ENCODE data around the gene TACC2. TPM values are rescaled to one million over a fixed set of nuclear protein-coding genes. Genes with fewer than 3 reads are reported as not detected.

Gene TACC2
- total RNA-seq, 2 experiments from 2014 or later = not detected

DNA sequence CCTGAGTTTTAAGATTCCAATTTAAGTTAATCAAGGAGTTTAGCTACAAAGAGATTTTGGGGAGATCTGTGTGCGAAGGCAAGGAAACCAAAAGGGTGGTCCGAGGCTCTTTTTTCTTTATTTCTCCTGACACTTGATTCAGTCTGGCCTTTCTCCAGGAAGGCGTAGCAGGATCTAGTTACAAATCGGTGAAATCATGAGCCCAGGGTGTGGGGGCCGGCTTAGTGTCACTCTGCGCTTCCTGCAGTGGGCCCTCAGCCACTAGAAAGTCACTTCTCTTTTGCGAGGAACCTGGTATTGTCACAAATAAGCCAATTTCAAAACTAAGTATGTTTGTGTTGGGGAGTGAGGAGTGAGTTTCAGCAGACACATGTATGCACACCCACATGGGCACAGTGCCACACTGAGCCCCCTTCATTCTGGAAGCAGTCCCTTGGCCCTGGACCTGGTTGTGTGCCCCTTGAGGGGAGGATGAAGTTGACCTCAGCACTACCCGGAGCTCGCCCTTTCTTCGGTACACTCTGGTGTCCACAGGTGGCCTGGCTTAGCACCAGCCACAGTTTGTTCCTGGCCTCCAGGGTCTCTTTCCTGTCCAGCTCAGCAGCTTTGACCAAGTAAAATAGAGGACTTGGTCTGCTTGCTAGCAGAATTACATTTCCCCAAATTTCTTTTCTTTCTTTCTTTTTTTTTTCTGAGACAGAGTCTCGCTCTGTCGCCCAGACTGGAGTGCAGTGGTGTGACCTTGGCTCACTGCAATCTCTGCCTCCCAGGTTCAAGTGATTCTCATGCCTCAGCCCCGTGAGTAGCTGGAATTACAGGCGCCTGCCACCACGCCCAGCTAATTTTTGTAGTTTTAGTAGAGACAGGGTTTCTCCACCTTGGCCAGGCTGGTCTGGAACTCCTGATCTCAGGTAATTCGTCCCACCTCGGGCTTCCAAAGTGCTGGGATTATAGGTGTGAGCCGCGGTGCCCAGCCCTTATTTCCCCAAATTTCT lies 198.2 kb downstream of the TACC2 start:
- intact Hi-C loops (cut with micrococcal nuclease) = no loop called here
- H3K4me1 Mint-ChIP-seq (ENCODE audit: low read depth) = no peaks in the 10 kb centered on the region

DNA sequence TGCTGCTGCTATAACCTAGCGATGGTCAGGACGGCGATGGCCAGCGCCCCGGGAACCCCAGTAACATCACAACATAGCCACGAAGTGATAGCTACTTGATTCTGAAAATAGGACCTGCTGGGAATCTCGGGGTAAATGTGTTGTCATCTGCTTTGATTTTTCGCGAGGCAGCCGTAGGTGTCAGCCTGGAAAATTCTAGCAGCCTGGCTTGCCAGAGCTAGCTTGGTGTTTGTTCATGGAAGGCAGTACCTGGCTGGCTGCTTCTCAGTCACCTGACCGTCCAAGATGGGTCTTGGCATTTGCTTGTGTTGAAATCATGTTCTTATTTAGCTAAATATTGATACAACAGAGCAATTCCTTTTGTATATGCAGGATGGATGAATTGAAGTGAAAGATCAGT lies 199.7 kb downstream of the TACC2 start:
- intact Hi-C loops (cut with micrococcal nuclease) = no loop called here
- CTCF ChIA-PET = no interaction called here
- no peaks in the 10 kb centered on the region for H3K4me1 Mint-ChIP-seq (ENCODE audit: low read depth)
- no peak overlapping the region for H3K27ac Mint-ChIP-seq
- H3K9me3 Mint-ChIP-seq = no peaks in the 10 kb centered on the region
- no peak for DNase-seq
- no peaks in the 10 kb centered on the region for H3K36me3 Mint-ChIP-seq (ENCODE audit: low read depth)
- no peaks in the 10 kb centered on the region for H3K27me3 Mint-ChIP-seq (ENCODE audit: low read depth)
- H3K4me3 Mint-ChIP-seq = no peak overlapping the region

More for the DNA sequence above, 198.2 kb downstream of the TACC2 start:
- CTCF ChIA-PET = interaction anchor here (0.6 kb wide), 1 partner anchor 491 kb away, joined by 3 read pairs; no protein-coding TSS in a partner anchor
- H3K27ac Mint-ChIP-seq = no peak overlapping the region
- H3K4me3 Mint-ChIP-seq = no peak overlapping the region
- no peaks in the 10 kb centered on the region for H3K27me3 Mint-ChIP-seq (ENCODE audit: low read depth)
- no peak for DNase-seq
- H3K9me3 Mint-ChIP-seq = no peaks in the 10 kb centered on the region
- no peaks in the 10 kb centered on the region for H3K36me3 Mint-ChIP-seq (ENCODE audit: low read depth)

DNA sequence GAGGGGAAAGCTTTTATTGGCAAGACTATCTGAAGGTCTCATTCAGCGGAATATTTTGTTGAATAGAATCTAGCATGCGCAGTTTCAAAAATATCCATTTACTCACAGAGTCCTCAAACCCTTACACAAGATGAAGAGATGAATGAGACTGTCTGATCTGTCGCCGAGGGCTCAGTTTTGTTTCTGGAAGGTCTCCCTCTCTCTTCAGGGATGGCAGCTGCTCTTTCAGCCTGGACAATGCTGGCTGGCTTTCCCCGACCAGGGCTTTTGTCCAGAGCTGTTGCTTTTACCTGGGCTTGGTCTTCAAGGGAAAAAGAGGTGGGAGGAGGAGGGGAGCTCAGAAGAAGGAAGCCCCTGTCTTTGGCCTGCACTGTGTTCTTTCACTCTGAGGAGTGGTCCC lies 200.2 kb downstream of the TACC2 start:
- CTCF ChIA-PET = interaction anchor here (0.6 kb wide), 1 partner anchor 81 kb away, joined by 3 read pairs; no protein-coding TSS in a partner anchor
- H3K36me3 Mint-ChIP-seq (ENCODE audit: low read depth) = no peaks in the 10 kb centered on the region
- intact Hi-C loops (cut with micrococcal nuclease) = no loop called here

DNA sequence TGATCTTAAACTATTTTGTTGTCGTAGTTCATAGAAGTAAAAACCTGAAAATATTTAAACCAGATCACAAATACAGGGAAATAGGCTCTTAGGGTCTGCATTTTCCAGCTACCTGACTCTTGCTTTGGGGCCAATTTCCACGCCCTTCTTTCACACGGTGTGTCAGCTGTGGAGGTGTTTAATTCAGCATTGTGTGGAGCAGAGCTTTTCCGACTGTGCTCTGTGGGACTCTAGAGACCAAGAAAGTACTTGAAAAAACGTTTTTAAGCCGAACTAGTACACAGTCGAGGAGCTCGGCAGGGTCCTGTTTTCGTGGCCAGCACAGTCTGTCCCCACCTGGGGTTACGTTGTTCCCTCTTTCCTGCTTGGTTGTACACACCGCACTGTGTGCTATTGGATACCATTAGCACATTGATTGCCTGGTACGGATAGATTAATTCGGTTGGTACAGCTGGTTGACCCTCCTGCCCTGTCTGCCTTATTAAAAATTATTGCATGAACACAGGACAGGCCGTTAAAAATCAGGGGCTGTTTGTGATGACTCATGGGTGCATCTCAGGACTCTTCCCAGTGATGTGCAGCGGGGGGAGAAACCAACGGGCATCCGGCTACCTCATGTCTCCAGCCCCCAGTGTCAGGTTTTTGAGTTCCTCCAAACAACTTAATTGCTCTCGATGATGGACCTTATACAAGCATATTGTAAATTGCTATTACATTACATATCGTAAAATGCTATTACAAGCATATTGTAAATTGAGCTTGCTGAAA lies 201.4 kb downstream of the TACC2 start:
- DNase-seq = no peak
- no peaks in the 10 kb centered on the region for H3K9me3 Mint-ChIP-seq
- intact Hi-C loops (cut with micrococcal nuclease) = no loop called here
- H3K27ac Mint-ChIP-seq = no peak overlapping the region
- H3K4me1 Mint-ChIP-seq (ENCODE audit: low read depth) = no peaks in the 10 kb centered on the region
- no peaks in the 10 kb centered on the region for H3K36me3 Mint-ChIP-seq (ENCODE audit: low read depth)
- no peak overlapping the region for H3K4me3 Mint-ChIP-seq
- CTCF ChIA-PET = no interaction called here
- no peaks in the 10 kb centered on the region for H3K27me3 Mint-ChIP-seq (ENCODE audit: low read depth)

More for the DNA sequence above, 200.2 kb downstream of the TACC2 start:
- Mint-ChIP-seq H3K9me3 (no peaks in the 10 kb centered on the region), H3K27ac (no peak overlapping the region), H3K27me3 (ENCODE audit: low read depth) (no peaks in the 10 kb centered on the region), H3K4me1 (ENCODE audit: low read depth) (no peaks in the 10 kb centered on the region), H3K4me3 (no peak overlapping the region)
- no peak for DNase-seq

DNA sequence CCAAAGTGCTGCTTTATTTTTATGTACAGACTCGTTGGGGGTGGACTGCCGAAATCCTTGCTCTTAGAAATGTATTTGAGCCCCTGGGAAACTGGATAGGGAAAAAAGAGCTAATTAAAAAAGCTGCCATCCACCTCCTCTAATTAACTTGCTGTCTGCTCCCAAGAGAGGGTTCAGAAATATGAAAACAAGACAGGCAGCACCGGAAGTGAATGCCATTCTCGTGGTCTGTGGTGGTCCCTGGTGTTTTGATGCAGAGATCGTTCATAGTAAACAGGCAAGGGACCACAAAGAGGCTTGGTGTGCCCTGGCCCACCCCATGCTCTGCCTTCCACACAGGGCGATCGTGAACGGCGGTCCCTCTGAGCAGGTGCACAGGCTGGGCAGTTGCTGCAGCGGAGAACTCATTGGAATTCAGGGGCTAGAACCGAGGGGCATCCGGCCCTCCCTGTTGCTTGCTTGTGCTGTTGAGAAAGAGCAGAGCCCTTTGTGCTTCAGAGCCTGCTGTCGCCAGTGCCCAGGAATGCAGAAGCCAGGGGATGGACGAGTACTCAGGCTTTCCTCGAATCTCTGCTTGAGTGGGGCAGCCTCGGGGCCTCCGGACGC lies 203.1 kb downstream of the TACC2 start:
- Mint-ChIP-seq H3K36me3 (ENCODE audit: low read depth) (no peaks in the 10 kb centered on the region), H3K9me3 (no peaks in the 10 kb centered on the region), H3K4me3 (no peak overlapping the region), H3K27ac (no peak overlapping the region), H3K27me3 (ENCODE audit: low read depth) (no peaks in the 10 kb centered on the region), H3K4me1 (ENCODE audit: low read depth) (no peaks in the 10 kb centered on the region)
- CTCF ChIA-PET = no interaction called here
- DNase-seq = no peak
- intact Hi-C loops (cut with micrococcal nuclease) = no loop called here

DNA sequence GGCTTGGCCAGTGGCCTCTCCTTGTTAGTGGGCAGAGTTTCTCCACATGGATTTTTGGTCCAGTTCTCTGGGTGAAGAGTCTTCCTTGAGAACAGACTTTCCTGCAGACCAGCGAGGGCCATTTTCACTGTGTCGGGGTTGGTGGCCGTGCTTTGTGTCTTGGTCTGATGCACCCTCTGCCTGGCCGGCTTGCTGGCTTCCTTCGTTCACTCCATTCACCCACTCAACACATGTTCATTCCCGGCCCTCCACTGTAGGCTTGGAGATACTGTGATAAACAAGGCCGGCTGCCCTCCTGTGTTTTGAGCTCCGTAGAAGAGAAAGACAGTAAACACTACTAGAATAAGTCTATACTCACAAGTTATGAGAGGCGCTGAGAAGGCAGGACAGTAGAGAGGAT lies 205.3 kb downstream of the TACC2 start:
- CTCF ChIA-PET = no interaction called here
- Mint-ChIP-seq H3K27me3 (ENCODE audit: low read depth) (no peaks in the 10 kb centered on the region), H3K27ac (no peak overlapping the region), H3K36me3 (ENCODE audit: low read depth) (no peaks in the 10 kb centered on the region), H3K4me1 (ENCODE audit: low read depth) (no peaks in the 10 kb centered on the region), H3K9me3 (no peaks in the 10 kb centered on the region), H3K4me3 (no peak overlapping the region)
- intact Hi-C loops (cut with micrococcal nuclease) = no loop called here
- DNase-seq = no peak

DNA sequence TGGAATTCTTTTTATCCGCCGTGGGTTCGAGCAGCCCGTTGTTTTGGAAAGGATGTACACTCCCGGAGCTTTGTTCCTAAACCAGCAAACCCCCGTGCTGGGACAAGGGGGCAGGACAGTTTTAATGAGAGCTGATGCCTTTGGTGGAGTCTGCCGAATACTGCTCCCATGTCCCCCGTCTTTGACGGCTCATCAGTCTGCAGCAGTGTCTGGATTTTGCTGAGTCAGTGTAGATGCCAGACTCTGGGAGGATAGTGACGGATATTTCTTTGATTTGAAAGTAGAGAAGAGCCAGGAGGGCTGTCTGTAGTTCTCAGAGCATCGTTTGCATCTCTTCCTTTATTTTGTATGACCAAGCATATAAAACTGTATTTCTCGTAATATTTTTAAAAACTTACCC lies 207.3 kb downstream of the TACC2 start:
- Mint-ChIP-seq H3K27ac (no peak overlapping the region), H3K4me3 (no peak overlapping the region), H3K36me3 (ENCODE audit: low read depth) (no peaks in the 10 kb centered on the region), H3K27me3 (ENCODE audit: low read depth) (no peaks in the 10 kb centered on the region), H3K9me3 (no peaks in the 10 kb centered on the region), H3K4me1 (ENCODE audit: low read depth) (no peaks in the 10 kb centered on the region)
- CTCF ChIA-PET = no interaction called here
- DNase-seq = no peak
- intact Hi-C loops (cut with micrococcal nuclease) = no loop called here

DNA sequence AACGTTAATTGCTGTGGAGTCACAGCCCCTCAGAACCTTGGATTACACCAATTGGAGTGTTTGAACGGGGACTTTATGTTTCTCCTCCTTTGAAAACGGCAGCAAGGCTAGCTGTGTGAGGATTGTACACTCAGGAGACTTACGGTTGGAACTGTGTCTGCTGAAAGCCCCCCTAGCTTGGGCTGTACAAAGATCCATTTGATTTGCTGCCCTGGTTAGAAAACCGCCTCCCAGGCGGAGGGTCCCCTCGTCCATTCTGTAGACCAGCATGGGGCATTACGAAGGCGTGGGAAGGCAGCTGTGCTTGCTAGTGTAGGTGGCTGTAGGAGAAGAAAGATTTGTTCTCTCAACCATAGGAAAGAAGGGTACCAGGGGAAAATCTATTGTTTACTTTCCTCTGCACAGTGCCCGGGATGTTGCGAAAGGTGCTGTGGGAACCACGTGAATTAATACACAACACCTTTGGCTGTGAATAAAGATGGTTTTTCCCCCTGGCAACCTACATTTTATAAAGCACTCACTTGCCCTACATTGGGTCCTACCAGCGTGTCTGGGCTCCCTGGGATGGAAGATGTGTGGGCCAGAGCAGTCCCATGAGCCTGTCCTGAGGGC lies 208.8 kb downstream of the TACC2 start:
- H3K36me3 Mint-ChIP-seq (ENCODE audit: low read depth) = no peaks in the 10 kb centered on the region
- DNase-seq = no peak
- no peak overlapping the region for H3K27ac Mint-ChIP-seq
- no peaks in the 10 kb centered on the region for H3K27me3 Mint-ChIP-seq (ENCODE audit: low read depth)
- H3K9me3 Mint-ChIP-seq = no peaks in the 10 kb centered on the region
- CTCF ChIA-PET = no interaction called here
- no peak overlapping the region for H3K4me3 Mint-ChIP-seq
- H3K4me1 Mint-ChIP-seq (ENCODE audit: low read depth) = no peaks in the 10 kb centered on the region
- intact Hi-C loops (cut with micrococcal nuclease) = no loop called here

DNA sequence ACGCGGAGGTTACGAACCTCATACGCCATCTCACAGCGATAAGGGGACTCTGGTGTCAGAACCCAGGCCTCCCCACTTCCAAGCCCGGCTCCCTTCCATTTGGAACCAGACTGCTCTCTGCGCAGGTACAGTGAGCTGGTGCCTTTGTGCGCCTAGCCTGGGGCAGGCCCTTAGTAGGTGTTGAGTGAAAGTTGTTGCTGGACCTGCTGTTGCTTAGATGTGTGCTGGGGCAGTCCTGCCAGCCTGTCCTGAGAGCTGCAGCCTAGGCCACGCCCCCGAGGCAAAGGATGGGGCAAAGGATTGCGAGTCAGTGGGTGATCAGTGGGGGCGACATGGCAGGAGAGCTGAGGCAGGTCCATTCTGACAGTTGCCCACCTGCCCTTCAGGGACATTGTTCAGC lies 209.7 kb downstream of the TACC2 start:
- DNase-seq = no peak
- CTCF ChIA-PET = no interaction called here
- no peaks in the 10 kb centered on the region for H3K9me3 Mint-ChIP-seq
- no peak overlapping the region for H3K4me3 Mint-ChIP-seq
- no peaks in the 10 kb centered on the region for H3K4me1 Mint-ChIP-seq (ENCODE audit: low read depth)
- H3K36me3 Mint-ChIP-seq (ENCODE audit: low read depth) = no peaks in the 10 kb centered on the region
- intact Hi-C loops (cut with micrococcal nuclease) = no loop called here
- no peaks in the 10 kb centered on the region for H3K27me3 Mint-ChIP-seq (ENCODE audit: low read depth)
- H3K27ac Mint-ChIP-seq = no peak overlapping the region

DNA sequence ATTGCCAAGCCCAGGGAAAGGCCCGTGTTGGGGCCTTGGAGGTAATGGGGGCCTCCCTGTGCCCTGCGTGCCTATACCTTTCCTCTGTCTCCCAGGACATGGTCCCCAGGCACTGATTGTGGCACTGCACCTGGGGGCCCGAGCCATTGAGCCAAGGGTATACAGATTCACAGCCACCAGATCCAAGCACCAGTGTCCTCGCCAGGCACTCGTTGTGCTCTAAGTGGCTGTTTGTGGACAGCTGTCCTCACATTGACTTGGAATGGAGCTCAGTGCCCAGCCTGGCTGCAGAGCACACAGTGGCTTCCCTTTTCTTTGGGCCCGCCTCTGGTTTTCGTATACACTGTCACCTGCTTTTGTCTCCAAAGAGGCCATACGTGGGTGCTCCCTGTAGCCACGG lies 210.1 kb downstream of the TACC2 start:
- intact Hi-C loops (cut with micrococcal nuclease) = no loop called here
- H3K27ac Mint-ChIP-seq = no peak overlapping the region
- no peaks in the 10 kb centered on the region for H3K9me3 Mint-ChIP-seq
- no peaks in the 10 kb centered on the region for H3K36me3 Mint-ChIP-seq (ENCODE audit: low read depth)
- DNase-seq = no peak
- no peaks in the 10 kb centered on the region for H3K27me3 Mint-ChIP-seq (ENCODE audit: low read depth)
- H3K4me3 Mint-ChIP-seq = no peak overlapping the region
- no peaks in the 10 kb centered on the region for H3K4me1 Mint-ChIP-seq (ENCODE audit: low read depth)
- CTCF ChIA-PET = no interaction called here

DNA sequence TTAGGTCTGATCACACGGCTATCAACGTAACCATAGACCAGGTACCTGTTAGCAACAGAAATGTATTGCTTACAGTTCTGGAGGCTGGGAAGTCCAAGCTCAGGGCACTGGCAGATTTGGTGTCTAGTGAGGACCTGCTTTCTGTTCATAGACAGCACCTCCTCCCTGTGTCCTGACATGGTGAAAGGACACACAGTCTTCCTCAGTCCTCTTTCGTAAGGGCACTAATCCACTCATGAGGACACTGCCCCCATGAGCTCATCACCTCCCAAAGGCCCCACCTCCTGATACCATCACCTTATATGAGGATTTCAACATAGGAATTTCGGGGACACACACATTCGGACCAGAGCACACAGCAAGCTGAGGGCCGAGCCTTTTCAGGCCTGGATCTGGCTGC lies 210.7 kb downstream of the TACC2 start:
- H3K27me3 Mint-ChIP-seq (ENCODE audit: low read depth) = no peaks in the 10 kb centered on the region
- no peak overlapping the region for H3K27ac Mint-ChIP-seq
- H3K36me3 Mint-ChIP-seq (ENCODE audit: low read depth) = no peaks in the 10 kb centered on the region
- intact Hi-C loops (cut with micrococcal nuclease) = no loop called here
- CTCF ChIA-PET = no interaction called here
- DNase-seq = no peak
- no peaks in the 10 kb centered on the region for H3K4me1 Mint-ChIP-seq (ENCODE audit: low read depth)
- H3K4me3 Mint-ChIP-seq = no peak overlapping the region
- no peaks in the 10 kb centered on the region for H3K9me3 Mint-ChIP-seq

DNA sequence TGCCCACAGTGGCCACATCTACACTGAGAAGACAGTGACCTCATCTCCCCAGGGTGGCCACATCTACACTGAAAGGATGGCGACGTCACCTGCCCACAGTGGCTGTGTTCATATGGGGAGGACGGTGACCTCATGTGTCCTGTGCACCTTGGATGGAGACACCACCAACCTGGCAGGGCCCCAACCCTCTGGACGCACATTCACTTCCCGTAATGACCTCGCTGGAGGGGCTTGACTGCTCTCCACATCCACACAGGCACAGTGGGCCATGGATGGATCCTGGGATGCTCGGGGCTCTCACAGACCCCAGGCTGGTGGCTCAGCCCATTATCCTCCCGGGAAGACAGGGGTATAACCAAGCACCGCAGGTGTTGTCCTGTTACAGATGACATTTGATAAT lies 212.4 kb downstream of the TACC2 start:
- intact Hi-C loops (cut with micrococcal nuclease) = no loop called here
- CTCF ChIA-PET = no interaction called here
- Mint-ChIP-seq H3K4me1 (ENCODE audit: low read depth) (no peaks in the 10 kb centered on the region), H3K27ac (no peak overlapping the region), H3K4me3 (no peak overlapping the region), H3K27me3 (ENCODE audit: low read depth) (no peaks in the 10 kb centered on the region), H3K36me3 (ENCODE audit: low read depth) (no peaks in the 10 kb centered on the region), H3K9me3 (no peaks in the 10 kb centered on the region)
- no peak for DNase-seq
